Lung (tissue), 12 donors: ENCODE data around the gene TENT5C. TPM values are rescaled to one million over a fixed set of nuclear protein-coding genes. Genes with fewer than 3 reads are reported as not detected.

Source experiments
- ATAC-seq: fragments of 200-7000 bp; cut with Tn5 transposase; one replicate; pipeline ENCODE4 v1.9.1; 2020; ENCODE audit warnings: moderate number of reproducible peaks; ENCODE audit not compliant: insufficient read depth, low FRiP score
- DNase-seq, 3 donors: peaks; one replicate each; pipeline ENCODE4 v3.0.0-alpha.2; 2013 to 2017
- H3K27ac ChIP-seq, 2 donors: one replicate each; pipeline ENCODE4 v1.5.1; 2013; ENCODE audit warnings: mild to moderate bottlenecking in 2 of 2, moderate library complexity in 2 of 2, control low read depth in 1 of 2, inconsistent platforms in 1 of 2, low read depth in 1 of 2, low read length in 1 of 2
- H3K27me3 ChIP-seq, 3 donors: one replicate each; pipeline ENCODE4 v1.5.1; 2013; ENCODE audit warnings: low read length in 2 of 3; ENCODE audit not compliant: control insufficient read depth in 3 of 3, insufficient read depth in 3 of 3
- H3K36me3 ChIP-seq, 4 donors: one replicate each; pipeline ENCODE4 v1.5.1; 2013; ENCODE audit warnings: low read length in 4 of 4, mild to moderate bottlenecking in 1 of 4, moderate library complexity in 1 of 4; ENCODE audit not compliant: control insufficient read depth in 4 of 4, insufficient read depth in 4 of 4
- H3K4me1 ChIP-seq, 5 donors: one replicate each; pipeline ENCODE4 v1.5.1; 2013; ENCODE audit warnings: low read length in 5 of 5, mild to moderate bottlenecking in 2 of 5, moderate library complexity in 1 of 5; ENCODE audit not compliant: control insufficient read depth in 5 of 5, insufficient read depth in 5 of 5
- H3K4me3 ChIP-seq: one replicate; pipeline ENCODE4 v1.5.1; 2013; ENCODE audit warnings: mild to moderate bottlenecking, control low read depth, moderate library complexity
- H3K9ac ChIP-seq, 2 donors: one replicate each; pipeline ENCODE4 v1.5.1; 2013; ENCODE audit warnings: low read length in 2 of 2, control low read depth in 1 of 2; ENCODE audit not compliant: insufficient read depth in 1 of 2
- H3K9me3 ChIP-seq, 4 donors: one replicate each; pipeline ENCODE4 v1.5.1; 2013; ENCODE audit warnings: low read length in 3 of 4, mild to moderate bottlenecking in 1 of 4, moderate library complexity in 1 of 4; ENCODE audit not compliant: control insufficient read depth in 4 of 4, insufficient read depth in 3 of 4
- WGBS, 2 donors: extraction: QIAGEN DNeasy Blood & Tissue Kit; methylation state at CpG; one replicate each; pipeline ENCODE4 v1.1.7; 2013; 5-methylcytosine and 5-hydroxymethylcytosine counted together
- polyA plus RNA-seq, 2 donors: library from polyadenylated mRNA; stranded (reverse); fragments of 200-250 nt; gene quantifications; one replicate each; pipeline ENCODE4 v1.2.1, GENCODE V29; 2013
- total RNA-seq, 2 donors: library from RNA; depleted of rRNA in 1 of 2; stranded (reverse); fragments of >200 nt in 1 of 2; gene quantifications; one replicate each; pipeline ENCODE4 v1.2.1, GENCODE V29; 2014 to 2021
- TF ChIP-seq, protein P1 (sequence below): IDR thresholded peaks from 2 replicates; pipeline ENCODE4 v1.5.1; 2012; ENCODE audit warnings: mild to moderate bottlenecking; ENCODE audit errors: control extremely low read depth, extremely low read depth
- donor health status: control.
- donor health status: control.
- donor health status: Bipolar disorder and iron deficiency.
- donor health status: healthy.
- donor health status: DM: yes; HTN: yes; CAD: no.

TENT5C gene
- total and polyA plus RNA-seq, 4 donors, result 2.7 to 39.0 (median 17.5) TPM

DNA sequence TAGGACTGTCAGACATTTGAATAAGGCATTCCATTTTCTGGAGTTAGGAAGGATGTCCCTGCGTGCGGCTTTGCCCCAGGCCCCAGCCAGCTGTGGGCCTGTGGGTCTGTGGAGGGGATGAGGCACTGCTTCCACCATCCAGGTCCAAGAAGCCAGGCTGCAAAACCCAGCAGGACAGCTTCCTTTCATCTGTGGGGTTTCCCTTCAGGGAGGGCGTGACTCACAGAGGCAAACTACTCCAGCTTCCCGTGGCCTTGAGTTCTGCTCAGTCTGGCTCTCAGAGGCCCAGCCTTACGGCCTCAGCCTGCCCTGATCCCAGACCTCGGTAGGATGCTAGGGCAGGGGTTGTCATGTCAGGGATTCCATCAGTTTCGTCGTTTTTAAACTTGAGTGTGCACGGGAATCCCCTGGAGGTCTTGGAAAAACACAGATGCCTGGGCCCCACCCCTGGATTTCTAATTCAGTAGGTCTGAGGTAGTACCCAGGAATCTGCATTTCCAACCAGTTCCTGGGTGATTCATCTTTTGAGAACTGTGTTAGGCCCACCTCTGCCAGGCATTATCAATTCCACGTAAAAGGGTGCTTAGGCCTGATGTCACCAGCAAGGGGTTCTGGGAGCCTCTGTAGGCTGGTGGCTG, 32.3 kb upstream of the TENT5C start:
- Histone ChIP-seq H3K9me3 (no peaks in the 10 kb centered on the region), H3K27me3 (no peaks in the 10 kb centered on the region), H3K4me3 (no peak overlapping the region), H3K27ac (no peak overlapping the region), H3K36me3 (no peaks in the 10 kb centered on the region), H3K9ac (no peak overlapping the region), H3K4me1 (peaks cover 0 to 13% (median 0%) of the 10 kb centered on the region in 5 donors)
- WGBS, 2 donors, result 78 to 83% methylated on average over 10 of the region's 10 CpGs
- ATAC-seq, result no peak
- DNase-seq, result no peak
- TF ChIP-seq, protein P1, sequence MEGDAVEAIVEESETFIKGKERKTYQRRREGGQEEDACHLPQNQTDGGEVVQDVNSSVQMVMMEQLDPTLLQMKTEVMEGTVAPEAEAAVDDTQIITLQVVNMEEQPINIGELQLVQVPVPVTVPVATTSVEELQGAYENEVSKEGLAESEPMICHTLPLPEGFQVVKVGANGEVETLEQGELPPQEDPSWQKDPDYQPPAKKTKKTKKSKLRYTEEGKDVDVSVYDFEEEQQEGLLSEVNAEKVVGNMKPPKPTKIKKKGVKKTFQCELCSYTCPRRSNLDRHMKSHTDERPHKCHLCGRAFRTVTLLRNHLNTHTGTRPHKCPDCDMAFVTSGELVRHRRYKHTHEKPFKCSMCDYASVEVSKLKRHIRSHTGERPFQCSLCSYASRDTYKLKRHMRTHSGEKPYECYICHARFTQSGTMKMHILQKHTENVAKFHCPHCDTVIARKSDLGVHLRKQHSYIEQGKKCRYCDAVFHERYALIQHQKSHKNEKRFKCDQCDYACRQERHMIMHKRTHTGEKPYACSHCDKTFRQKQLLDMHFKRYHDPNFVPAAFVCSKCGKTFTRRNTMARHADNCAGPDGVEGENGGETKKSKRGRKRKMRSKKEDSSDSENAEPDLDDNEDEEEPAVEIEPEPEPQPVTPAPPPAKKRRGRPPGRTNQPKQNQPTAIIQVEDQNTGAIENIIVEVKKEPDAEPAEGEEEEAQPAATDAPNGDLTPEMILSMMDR, result no peak

DNA sequence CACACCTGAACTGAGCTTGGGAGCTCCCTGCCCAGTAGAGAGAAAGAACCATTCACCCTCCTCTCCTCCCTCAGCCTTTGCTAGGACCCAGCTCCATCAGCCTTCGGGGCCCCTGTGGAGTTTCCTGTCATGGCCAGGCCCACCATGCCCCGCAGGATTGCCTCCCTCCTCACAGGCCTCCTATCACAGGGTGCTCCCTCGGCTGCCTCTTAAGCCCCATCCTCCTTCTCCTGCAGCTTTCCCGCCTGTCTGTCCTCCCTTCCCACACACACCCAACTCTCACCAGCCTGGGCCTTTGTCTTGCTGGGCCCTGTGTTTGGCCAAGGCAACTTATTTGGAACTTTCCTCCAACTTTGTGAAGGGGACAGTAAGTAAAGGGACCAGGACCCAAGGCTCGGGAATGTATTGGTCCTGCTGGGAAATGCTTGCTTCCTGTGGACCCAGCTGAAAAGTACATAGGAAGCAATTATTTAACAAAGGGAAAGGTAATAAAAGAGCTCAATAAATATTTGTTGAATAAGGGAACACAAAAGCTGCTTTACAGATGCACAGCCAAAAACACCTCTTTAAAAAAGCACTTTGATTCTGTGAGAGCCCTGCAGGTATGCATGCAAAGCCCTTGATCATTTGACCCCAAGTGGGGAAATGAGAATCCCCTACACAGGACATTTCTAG, 31.6 kb upstream of the TENT5C start:
- H3K9me3 ChIP-seq, result no peaks in the 10 kb centered on the region
- H3K4me1 ChIP-seq, result peaks cover 0 to 13% (median 0%) of the 10 kb centered on the region in 5 donors
- no peak overlapping the region for H3K9ac ChIP-seq
- WGBS, 2 donors, result 68 to 81% methylated on average over 5 of the region's 5 CpGs
- H3K36me3 ChIP-seq, result no peaks in the 10 kb centered on the region
- ATAC-seq (no peak), DNase-seq (no peak)
- H3K27me3 ChIP-seq, result no peaks in the 10 kb centered on the region
- no peak overlapping the region for H3K4me3 ChIP-seq
- no peak overlapping the region for H3K27ac ChIP-seq
- TF ChIP-seq, protein P1, result no peak

DNA sequence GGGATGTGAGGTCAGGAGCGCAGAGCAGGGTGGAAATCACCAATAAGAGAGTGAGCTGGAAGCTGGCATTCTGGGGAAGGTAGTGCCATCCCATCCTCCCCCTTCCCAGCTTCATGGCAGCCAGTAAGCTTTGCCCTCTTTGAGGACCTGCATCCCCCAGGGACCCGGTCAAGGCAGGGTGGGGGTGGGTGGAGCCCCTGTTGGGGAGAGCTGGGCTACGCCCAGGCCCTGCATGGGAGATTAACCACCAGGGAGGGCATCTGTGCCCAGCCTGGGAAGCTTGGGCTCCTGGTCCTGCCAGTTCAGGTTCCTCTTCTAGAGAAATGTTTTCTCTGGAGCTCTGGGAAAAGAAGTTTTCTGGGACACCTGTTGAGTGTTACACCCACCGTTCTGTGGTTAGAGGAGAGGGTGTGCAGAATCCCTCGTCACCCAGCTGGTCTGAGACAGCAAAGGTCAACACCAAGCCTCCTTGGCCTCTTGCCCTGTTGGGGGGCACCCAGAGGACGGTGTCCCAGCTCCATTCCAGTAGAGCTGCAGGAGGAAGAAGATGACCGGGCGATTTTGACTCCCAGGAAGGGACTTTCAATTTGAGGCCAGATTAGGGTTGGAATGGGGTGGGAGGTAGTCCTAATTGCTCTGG, 30.1 kb upstream of the TENT5C start:
- Histone ChIP-seq H3K9ac (no peak overlapping the region), H3K4me3 (no peak overlapping the region), H3K4me1 (peaks cover 0 to 12% (median 0%) of the 10 kb centered on the region in 5 donors), H3K27me3 (no peaks in the 10 kb centered on the region), H3K27ac (no peak overlapping the region), H3K36me3 (no peaks in the 10 kb centered on the region), H3K9me3 (no peaks in the 10 kb centered on the region)
- ATAC-seq (no peak), DNase-seq (no peak)
- 88 to 91% methylated on average over 8 of the region's 8 CpGs for WGBS, 2 donors
- TF ChIP-seq, protein P1, result no peak
